ENCODE results near the gene TYW1B.
"Not testable (repeated sequence)": the region's sequence is repeated elsewhere in the genome, so short reads cannot be mapped to it uniquely, and the experiment has no call there.

- not testable (repeated sequence) for TF ChIP-seq CTCF, POLR2AphosphoS5 (IDR thresholded peaks at IDR 0.05)
These were observed 247.7 kb downstream of the TYW1B start for GRCh38 chr7:72580142-72580770.

All from breast epithelium (tissue), 3 donors.